Measurements from ENCODE around the gene SHPK.

- TF ChIP-seq YY1 (IDR thresholded peaks at IDR 0.05; ENCODE audit: insufficient read depth, insufficient read length) (no peak), ZNF274 (IDR thresholded peaks at IDR 0.05; ENCODE audit: low read depth, low read length) (no peak)
Observed at GRCh38 chr17:3575511-3575910, 60.5 kb downstream of the SHPK start.

All from NT2/D1 (cell line).